Measurements from ENCODE around the gene CCT5.
"Not testable (repeated sequence)": the region's sequence is repeated elsewhere in the genome, so short reads cannot be mapped to it uniquely, and the experiment has no call there.

CCT5 gene

DNA sequence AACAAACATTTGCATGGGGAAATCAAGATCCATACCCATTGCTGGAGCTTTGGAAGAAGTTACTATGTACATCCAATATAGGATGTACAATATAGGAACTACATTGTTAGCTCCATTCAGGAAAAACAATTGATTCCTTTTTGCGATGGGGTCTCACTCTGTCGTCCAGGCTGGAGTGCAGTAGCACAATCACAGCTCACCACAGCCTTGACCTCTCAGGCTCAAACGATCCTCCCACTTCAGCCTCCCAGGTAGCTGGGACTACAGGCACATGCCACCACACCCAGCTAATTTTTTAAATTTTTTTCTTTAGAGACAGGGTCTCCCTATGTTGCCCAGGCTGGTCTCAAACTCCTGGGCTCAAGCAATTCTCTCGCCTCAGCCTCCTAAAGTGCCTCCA is 2.9 kb upstream of the CCT5 start:
- not testable (repeated sequence) for DNase-seq

DNA sequence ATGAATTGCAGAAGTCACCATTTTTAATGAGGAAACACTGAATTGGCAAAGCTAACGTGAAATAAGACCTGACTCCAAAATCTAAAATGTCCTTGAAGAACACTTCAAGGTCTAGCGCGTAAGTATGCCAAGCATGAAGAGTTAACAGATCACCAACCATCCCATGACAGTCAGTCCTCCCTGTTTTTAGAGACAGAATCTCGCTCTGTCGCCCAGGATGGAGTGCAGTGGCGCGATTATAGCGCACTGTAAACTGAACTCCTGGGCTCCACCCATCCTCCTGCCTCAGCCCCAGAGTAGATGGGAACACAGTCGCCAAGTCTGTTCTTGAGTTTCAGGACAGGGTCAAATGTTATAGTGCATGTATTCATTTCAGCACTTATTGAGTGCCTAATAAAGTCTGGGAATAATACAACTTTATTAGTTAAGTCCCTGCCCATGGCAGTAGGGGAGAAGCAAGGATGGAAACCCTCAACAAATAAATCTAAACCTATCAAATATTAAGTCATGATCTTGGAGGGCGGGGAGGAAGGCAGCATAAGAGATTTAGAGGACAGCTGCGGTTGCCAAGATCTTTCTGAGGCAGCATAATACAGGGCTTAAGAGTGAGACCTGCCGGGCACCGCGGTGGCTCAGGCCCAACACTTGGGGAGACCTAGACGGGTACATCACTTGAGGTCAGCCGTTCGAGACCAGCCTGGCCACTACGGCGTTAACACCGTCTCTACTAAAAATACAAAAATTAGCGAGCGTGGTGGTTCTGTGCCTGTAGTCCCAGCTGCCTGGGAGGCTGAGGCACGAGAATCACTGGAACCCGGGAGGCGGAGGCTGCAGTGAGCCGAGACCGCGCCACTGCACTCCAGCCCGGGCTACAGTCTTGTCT is 1.5 kb upstream of the CCT5 start:
- DNase-seq: no peak

DNA sequence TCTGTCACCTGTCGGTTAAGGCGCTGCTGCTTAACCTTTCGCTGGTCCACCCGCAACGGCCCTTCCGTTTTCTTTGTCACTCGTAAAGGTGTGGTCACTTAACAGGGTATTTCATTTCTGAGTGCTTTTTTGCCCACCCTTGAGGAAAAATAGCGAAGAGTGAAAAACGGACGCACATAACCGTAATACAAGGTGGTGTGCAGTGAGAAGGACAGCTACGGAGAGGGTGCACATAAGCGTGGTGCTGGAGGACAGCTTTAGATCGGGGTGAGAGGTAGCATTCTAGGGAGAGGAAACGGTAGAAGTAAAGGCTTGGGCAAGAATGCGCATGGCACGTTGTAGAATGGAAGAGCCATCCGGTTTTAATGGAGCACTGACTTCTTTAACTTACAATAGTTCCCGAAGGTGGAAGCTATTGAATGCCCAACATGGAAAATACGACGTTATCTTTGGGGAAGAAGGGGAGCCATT is 761 bp downstream of the CCT5 start:
- DNase-seq: no peak

DNA sequence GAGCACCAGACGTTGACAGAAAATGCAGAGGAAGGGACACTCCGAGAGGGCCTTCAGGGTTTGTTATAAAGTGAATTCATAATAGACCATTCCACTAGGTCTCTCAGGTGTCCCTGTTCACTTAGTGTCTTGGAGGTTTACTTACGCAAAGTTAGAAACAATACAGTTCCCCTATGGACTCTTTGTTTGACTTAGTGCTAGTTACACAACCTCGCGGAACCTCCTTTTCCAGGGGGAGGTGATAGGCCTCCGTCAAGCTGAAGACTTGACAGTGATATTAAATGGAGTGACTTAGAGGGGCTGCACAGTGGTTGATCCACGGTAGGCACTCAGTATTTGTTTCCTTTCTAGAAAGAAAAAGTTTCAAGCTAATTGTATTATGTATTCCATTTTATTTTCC is 1.3 kb downstream of the CCT5 start:
- DNase-seq: peak; percentile 7

DNA sequence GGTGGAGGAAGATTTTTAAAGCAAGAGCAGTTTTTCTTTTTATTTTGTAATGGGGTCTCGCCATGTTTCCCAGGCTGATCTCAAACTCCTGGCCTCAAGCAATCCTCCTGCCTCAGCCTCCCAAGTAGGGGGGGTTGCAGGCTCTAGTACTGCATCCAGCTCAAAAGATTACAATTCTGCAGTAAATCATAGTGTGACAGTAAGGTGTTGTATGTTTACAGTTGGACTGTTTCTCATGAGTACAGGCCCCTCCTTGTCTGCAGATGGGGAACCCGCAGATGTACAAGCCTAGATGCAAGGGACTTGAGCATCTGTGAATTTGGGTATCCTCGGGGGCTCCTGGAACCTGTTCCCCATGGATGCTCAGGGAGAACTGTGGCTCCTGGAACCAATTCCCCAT is 3.3 kb downstream of the CCT5 start:
- no peak for DNase-seq

DNA sequence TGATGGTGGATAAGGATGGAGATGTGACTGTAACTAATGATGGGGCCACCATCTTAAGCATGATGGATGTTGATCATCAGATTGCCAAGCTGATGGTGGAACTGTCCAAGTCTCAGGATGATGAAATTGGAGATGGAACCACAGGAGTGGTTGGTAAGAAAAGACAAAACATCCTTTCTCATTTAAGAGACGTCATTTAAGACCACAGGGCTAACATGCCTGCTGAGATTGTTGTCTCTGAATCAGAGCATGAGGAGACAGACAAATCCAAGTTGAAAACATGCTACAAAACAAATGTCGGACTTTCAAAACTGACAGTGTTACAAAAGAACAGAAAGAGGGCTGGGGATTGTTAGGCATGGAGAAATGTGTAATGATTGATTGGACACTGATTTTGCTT is 4.6 kb downstream of the CCT5 start:
- DNase-seq: no peak

DNA sequence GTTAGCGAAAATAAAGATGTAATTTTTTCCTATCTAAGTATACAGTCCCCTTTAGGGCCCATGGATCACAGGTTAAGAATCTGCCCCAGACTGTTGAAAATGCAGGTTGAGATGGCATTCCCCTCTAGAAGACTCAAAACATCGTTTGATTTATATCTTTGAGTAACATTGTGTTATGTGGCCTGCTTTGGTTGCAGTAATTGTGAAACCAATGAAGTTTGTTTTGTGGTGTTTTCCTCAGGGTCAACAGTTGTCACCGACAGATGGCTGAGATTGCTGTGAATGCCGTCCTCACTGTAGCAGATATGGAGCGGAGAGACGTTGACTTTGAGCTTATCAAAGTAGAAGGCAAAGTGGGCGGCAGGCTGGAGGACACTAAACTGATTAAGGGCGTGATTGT is 7.8 kb downstream of the CCT5 start:
- DNase-seq: no peak

DNA sequence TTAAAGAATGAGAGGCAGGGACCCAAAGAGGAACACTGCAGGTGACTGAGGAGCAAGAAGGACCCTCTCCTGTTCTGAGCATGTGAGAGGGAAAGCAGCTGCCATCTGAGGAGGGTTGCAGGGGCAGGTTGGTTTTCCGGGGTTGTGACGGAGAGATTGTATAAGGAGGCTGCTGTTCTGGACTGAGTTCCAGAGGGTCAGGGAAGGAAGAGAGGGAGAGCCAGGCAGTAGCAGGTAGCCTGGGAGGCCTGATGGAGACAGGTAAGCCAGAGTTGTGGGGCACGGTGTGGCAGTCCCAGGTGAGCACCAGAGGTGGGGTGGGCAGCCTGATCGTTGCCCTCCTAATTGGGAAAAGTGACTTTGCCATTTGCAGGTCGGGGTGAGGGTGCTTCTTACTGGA is 9.8 kb downstream of the CCT5 start:
- no peak for DNase-seq

DNA sequence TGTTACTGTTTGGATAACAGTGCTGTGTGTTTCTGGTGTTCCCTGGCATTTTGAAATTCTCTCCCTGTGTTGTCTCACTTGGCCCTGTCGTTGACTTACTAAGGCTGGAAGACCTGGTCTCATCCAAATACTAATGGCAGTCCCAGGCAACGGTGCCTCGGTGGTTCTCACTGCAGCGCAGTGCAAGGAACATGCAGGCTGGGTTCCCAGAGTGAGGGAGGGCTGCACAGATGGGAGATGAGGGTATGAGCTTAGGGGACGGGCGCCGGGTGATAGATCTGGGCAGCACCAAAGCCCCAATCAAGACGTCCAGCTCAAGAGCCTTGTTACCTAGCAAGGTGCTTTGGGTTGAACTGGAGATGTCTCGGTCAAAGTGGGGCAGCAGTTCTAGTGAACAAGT is 11.0 kb downstream of the CCT5 start:
- no peak for DNase-seq

DNA sequence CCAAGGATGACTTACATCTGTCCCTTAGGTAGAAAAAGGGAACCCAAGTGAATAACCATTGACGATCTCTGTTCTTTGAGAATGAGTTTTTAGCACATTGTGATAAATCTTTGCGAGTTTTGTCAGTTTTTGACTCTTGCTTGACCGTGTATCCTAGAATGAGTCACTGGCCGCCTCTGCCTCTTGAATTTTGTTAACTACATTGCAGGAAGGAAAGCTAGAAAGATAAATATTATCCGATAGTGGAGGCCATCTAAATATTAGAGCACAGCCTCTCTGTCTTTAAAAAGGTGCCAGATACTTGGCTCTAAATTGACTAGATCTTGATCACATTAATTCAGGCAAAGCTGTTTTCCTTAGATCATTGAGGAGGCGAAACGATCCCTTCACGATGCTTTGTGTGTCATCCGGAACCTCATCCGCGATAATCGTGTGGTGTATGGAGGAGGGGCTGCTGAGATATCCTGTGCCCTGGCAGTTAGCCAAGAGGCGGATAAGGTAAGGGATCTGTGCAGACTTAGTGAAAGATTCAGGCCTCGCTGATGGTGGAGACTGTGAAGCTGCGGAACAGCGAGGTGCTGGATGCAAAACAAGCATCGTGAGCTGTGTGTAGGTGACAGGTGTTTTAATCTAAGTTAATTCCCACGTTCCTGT is 12.2 kb downstream of the CCT5 start:
- DNase-seq: no peak

DNA sequence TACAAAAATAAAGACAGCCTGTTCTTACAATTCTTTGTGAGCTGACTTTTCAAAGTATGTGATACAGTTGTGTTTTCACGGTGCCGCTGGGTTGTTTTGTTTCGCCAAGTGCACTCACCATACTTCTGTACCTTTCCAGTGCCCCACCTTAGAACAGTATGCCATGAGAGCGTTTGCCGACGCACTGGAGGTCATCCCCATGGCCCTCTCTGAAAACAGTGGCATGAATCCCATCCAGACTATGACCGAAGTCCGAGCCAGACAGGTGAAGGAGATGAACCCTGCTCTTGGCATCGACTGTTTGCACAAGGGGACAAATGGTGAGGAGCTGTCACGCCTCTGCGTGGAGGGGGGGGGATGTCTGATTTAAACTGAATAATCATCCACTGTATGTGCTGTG is 12.9 kb downstream of the CCT5 start:
- DNase-seq: no peak

DNA sequence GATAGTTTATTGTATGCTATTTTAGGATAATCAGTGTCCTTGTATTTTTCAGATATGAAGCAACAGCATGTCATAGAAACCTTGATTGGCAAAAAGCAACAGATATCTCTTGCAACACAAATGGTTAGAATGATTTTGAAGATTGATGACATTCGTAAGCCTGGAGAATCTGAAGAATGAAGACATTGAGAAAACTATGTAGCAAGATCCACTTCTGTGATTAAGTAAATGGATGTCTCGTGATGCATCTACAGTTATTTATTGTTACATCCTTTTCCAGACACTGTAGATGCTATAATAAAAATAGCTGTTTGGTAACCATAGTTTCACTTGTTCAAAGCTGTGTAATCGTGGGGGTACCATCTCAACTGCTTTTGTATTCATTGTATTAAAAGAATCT is 14.5 kb downstream of the CCT5 start:
- no peak for DNase-seq

DNA sequence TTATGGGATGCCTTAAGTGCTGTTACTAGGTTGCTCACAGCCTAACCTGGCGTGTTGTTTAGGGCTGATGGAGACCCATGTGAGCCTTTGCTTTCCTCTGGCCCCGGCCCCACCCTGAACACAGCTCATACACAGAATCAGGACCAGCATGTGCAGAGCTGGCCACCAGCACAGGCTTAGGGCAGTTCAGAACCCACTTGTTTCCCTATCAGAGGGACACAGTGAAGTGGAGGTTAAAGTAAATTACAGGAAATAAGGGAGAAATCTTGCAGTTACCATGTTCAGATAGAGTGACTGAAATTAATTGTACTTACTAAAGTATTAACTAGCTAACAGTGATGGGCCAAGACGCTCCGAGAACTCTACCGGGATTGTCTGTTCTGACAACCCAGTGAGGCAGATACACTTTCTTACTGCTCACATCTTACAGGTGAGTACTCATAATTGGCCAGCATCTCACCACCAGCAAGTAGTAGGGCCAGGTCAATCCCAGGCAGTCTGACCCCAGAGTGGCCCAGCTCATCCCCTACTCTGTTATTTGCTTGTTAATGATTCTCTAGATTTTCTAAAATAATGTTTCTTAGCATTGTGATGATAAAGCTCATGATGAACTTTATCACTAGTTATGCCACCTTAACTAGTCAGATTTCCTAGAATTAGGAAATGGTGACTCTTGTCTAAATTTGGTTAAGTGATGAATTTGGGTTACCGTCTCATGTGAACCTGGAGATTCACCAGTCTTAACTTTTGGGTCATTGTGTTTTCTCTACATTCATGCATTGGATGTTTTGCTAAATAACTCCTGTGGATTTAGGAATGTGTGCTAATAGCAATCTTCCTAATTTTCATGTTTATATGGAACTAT is 15.4 kb downstream of the CCT5 start:
- DNase-seq: no peak

DNA sequence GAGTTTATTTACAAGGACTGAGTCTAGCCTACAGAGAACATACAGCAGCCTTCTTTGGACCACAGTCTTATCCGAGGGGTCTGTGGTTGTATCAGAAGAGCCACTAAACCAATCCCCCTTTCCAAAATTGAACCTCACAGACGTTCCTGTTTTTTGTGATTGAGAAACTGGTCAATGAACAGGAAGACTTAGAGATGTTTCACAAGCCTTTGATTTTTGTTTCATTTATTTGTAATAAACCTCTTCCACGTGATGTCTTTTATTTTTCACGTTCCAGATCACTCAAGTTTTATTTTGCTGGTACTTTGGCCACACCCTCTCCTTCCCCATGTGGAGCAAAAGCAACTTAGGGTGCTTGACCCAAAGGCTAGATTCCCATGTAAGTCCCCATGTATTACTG is 16.1 kb downstream of the CCT5 start:
- DNase-seq: no peak

DNA sequence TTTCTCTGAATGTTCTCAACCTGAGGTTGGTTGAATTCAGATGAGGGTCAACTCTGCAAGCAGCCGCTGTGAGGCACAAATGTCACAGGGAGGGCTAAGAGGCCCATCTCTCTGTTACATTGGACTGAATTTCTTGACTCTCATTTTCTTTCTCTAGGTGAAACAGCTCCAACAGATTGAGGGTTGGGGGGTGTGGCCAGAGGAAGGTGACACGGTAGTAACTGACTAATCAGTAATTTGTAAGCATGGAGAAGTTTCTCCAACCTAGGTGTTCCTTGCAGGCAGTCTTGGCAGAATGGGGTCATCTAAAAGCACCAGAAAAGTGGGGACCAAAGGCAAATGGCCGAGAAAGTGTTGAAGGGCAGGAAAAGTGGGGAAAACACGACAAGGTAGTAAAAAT is 16.8 kb downstream of the CCT5 start:
- DNase-seq: no peak

DNA sequence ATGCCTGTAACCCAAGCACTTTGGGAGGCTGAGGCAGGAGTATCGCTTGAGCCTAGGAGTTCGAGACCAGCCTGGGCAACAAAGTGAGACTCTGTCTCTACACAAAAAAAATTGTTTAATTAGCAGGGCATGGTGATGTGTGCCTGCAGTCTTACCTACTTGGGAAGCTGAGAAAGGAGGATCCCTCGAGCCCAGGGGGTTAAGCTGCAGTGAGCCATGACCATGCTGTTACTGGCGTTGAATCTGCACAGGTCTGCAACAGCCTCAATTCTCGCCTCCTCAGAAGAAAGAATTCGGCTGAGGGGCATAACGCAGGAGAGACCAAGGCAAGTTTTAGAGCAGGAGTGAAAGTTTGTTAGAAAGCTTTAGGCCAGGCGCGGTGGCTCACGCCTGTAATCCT is 18.0 kb downstream of the CCT5 start:
- DNase-seq: no peak

DNA sequence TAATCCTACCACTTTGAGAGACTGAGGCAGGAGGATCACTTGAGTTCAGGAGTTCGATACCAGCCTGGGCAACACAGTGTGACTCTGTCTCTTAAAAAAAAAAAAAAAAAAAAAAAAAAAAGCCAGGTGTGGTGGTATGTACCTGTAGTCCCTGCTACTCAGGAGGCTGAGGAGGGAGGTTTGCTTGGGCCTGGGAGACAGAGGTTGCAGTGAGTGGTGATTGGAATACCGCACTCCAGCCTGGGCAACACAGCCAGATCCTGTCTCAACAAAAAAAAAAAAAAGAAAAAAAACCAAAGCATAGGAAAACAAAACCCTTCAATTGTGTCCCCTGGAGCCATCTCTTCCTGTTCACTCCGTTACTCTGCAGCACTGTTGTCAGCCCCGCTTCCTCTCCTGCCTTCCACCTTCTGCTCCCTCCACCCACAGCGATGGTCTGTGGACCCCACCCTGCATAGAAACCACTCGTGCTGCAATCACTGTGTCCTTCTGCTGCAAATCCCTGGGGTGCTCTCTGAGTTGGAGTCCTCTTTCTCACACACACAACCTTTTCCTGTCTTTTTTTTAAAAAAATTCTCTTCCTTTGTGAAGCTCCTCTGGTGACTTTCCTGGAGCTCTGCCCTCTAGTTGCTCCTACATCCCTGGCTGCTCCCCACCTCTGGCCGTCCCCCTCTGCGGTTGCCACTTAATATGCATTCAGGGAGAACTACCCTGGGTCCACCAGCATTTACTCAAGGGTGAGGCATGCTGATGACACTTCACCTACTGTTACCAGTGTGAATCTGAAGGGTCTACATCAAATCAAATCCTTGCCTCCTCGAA is 22.2 kb downstream of the CCT5 start:
- DNase-seq: no peak

DNA sequence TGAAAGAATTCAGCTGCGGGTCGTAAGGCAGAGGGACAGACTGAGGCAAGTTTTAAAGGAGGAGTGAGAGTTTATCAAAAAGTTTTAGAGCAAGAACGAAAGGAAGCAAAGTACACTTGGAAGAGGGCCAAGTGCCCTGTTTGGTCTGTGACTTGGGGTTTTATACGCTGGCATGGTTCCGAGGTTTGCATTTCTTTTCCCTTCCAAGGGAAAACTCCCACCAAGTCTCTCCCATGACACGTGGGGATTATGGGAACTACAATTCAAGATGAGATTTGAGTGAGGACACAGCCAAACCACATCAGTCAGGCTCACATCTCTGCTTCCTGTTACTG is 22.8 kb downstream of the CCT5 start:
- DNase-seq: not testable (repeated sequence)

DNA sequence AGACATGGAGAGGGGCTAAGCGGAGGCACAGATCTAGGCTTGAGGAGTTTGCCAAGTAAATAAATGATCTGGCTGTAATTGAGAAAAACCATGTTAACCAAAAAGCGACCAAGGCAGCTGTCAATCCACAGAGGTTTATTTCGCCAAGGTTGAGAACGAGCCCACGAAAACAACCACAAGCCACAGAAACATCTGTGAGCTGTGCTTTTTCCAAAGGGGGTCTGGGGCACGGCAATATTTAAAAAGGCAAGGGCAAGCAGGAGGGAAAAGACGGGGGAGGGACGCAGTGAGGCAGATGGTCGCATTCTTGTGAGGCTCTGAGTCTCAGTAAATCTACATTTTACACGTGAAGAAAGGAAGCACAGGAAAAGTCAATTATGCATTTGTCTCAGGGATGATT is 25.4 kb downstream of the CCT5 start:
- no peak for DNase-seq

DNA sequence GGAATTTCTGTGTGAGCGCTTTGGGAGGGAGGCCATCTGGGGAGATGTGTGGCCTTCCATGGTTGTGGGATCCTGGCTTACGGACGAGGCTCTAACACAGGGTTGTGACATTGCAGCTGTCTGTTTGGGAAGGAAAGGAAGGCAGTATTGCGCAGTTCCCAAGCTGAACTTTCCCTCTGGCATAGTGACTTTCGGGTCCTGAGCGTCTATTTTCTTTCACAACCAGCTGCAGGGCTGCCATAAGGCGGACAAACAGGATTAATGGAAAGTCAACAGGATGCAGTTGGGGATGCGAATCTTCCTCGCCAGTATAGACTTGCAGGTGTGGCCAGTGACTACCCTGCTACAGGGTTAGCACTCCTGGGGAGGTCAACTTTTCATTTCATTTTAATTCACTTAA is 25.9 kb downstream of the CCT5 start:
- no peak for DNase-seq

DNA sequence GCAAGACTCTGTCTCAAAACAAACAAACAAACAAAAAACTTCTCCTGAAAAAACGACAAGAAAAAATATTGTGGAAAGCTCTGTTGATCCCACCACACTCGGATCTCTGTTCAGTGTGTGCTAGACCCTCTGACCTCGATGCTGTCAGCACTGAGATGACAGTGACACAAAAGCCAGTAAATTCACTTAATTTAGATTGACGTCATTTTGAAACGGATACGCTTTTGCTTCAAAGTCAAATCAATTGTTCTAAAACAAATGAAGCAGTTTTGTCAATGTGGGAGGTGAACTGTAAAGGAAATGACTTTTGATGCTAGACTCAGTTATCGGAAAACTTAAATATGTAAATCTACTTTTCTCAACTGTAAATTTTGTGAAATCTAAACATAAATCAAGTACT is 26.6 kb downstream of the CCT5 start:
- no peak for DNase-seq

DNA sequence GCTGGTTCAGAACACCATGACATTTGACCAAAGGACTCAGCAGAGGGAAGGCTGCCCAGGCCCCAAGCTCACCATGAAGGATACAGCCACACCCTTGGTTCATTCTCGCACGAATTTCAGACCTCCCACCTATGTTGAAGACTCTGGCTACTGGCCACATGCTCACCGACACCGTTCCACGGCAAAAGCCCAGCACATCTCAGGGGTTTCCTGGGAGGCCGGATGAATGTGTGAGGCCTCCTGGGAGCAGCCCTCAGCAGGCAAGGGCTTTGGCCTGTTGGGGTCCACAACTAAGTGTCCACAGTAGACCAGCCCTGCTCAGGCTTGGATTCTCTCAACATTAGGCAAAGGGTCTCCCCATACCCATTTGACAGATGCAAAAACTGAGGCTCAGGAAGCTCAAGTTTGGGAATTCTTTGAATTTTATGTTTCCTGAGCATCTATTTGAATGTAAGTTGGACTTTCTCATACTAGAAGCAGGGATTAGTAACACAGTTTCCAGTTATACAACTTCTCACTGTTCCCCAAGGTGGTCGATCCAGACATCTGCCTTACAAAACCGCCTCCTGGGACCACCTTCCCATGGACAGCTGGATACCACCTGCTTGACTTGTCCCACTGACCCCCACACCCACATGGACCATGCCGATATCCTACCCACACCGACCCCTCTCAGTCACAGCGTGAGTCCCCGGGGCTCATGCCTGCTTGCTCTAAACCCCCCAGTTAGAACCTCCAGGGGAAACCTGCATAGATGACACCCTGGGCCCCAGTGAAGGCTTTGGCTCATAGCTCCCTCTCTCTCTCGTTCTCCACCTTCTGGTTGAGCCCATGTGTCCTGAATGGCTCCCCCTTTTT is 27.9 kb downstream of the CCT5 start:
- DNase-seq: no peak
